Measurements from ENCODE around the gene SESN3. TPM values are rescaled to one million over a fixed set of nuclear protein-coding genes. Genes with fewer than 3 reads are reported as not detected.
A peak's percentile ranks its signal among the peaks of the same experiment; 100 is the strongest.
"Not testable (repeated sequence)": the region's sequence is repeated elsewhere in the genome, so short reads cannot be mapped to it uniquely, and the experiment has no call there.

Gene SESN3
- total RNA-seq, 4 donors from 2014 or later, result 57.9 to 106 (median 71.8) TPM

- H3K27me3 ChIP-seq, result no peaks in the 10 kb centered on the region
- DNase-seq (ENCODE audit: low spot score in 2 of 2), result no peak
- no peak for TF ChIP-seq POLR2A (IDR thresholded peaks at IDR 0.05)
- TF ChIP-seq CTCF (IDR thresholded peaks at IDR 0.05), result no peak
- no peak for TF ChIP-seq EP300 (IDR thresholded peaks at IDR 0.05)
- H3K9me3 ChIP-seq, result no peaks in the 10 kb centered on the region
- peak overlapping the region; percentile 89 to 96 (median 93) for H3K27ac ChIP-seq
- whole genome bisulfite sequencing, 2 donors, result 0 to 2% methylated on average over 30 to 40 of the region's 42 CpGs
- H3K4me1 ChIP-seq, result peaks cover 0 to 62% (median 23%) of the 10 kb centered on the region in 4 donors
- no peaks in the 10 kb centered on the region for H3K36me3 ChIP-seq
- peak overlapping the region; percentile 67 to 98 (median 86) for H3K4me3 ChIP-seq
Measured at GRCh38 chr11:95229993-95230809, 801 bp downstream of the SESN3 start.

- no peaks in the 10 kb centered on the region for H3K27me3 ChIP-seq
- 0 to 1% methylated on average over 12 of the region's 12 CpGs for WGBS, 2 donors
- H3K4me1 ChIP-seq, result peaks cover 0 to 62% (median 22%) of the 10 kb centered on the region in 4 donors
- no peak for DNase-seq (ENCODE audit: low spot score in 2 of 2)
- H3K4me3 ChIP-seq, result peak overlapping the region; percentile 67 to 98 (median 86)
- TF ChIP-seq CTCF (IDR thresholded peaks at IDR 0.05), result no peak
- no peak for TF ChIP-seq EP300 (IDR thresholded peaks at IDR 0.05)
- TF ChIP-seq POLR2A (IDR thresholded peaks at IDR 0.05), result no peak
- no peaks in the 10 kb centered on the region for H3K36me3 ChIP-seq
- peaks cover 0 to 4% (median 0%) of the 10 kb centered on the region in 4 donors for H3K9me3 ChIP-seq
- H3K27ac ChIP-seq, result peak overlapping the region; percentile 89 to 96 (median 93)
Measured at GRCh38 chr11:95229199-95229992, 1.6 kb downstream of the SESN3 start.

GRCh38 chr11:95228081-95228749 lies 2.8 kb downstream of the SESN3 start:
- no peaks in the 10 kb centered on the region for H3K36me3 ChIP-seq
- no peaks in the 10 kb centered on the region for H3K27me3 ChIP-seq
- H3K9me3 ChIP-seq, result peaks cover 0 to 4% (median 0%) of the 10 kb centered on the region in 4 donors
- peak overlapping the region in 3 of 4 donors; percentile 22 to 96 (median 94) for H3K27ac ChIP-seq
- peak overlapping the region in 3 of 4 donors; percentile 6 to 96 (median 77) for H3K4me3 ChIP-seq
- H3K4me1 ChIP-seq, result peaks cover 0 to 58% (median 17%) of the 10 kb centered on the region in 4 donors
- DNase-seq (ENCODE audit: low spot score in 2 of 2), result no peak
- TF ChIP-seq POLR2A (IDR thresholded peaks at IDR 0.05), result no peak
- TF ChIP-seq CTCF (IDR thresholded peaks at IDR 0.05), result no peak
- TF ChIP-seq EP300 (IDR thresholded peaks at IDR 0.05), result no peak
- WGBS, 2 donors, result 30 to 38% methylated on average over 2 of the region's 2 CpGs

- Histone ChIP-seq H3K27ac (peak overlapping the region in 2 of 4 donors; percentile 3 to 94), H3K4me1 (peaks cover 0 to 55% (median 13%) of the 10 kb centered on the region in 4 donors)
- not testable (repeated sequence) for H3K4me3 ChIP-seq; H3K27me3 ChIP-seq; H3K9me3 ChIP-seq; DNase-seq (ENCODE audit: low spot score in 2 of 2); H3K36me3 ChIP-seq
- 63 to 69% methylated on average over 6 of the region's 6 CpGs for WGBS, 2 donors
Measured at GRCh38 chr11:95227060-95227459, 3.9 kb downstream of the SESN3 start.

GRCh38 chr11:95222817-95223216 lies 8.2 kb downstream of the SESN3 start:
- no peaks in the 10 kb centered on the region for H3K27me3 ChIP-seq
- peaks cover 0 to 52% (median 4%) of the 10 kb centered on the region in 4 donors for H3K4me1 ChIP-seq
- peaks cover 0 to 4% (median 0%) of the 10 kb centered on the region in 4 donors for H3K9me3 ChIP-seq
- TF ChIP-seq EP300 (IDR thresholded peaks at IDR 0.05) (no peak), POLR2A (IDR thresholded peaks at IDR 0.05) (no peak), CTCF (IDR thresholded peaks at IDR 0.05) (no peak)
- H3K4me3 ChIP-seq, result no peak overlapping the region
- H3K27ac ChIP-seq, result peak overlapping the region in 1 of 4 donors; percentile 30
- H3K36me3 ChIP-seq, result peaks cover 0 to 6% (median 0%) of the 10 kb centered on the region in 3 donors
- 61 to 72% methylated on average over 3 of the region's 3 CpGs for WGBS, 2 donors
- no peak for DNase-seq (ENCODE audit: low spot score in 2 of 2)
